SKM-1 (cell line): ENCODE results near the gene CRAMP1.

Experiments used
- DNase-seq: peaks from one replicate; lab custom pipeline; 2025; ENCODE audit not compliant: unreplicated experiment; lab: John Stamatoyannopoulos, UW

The CRAMP1 gene, protein sequence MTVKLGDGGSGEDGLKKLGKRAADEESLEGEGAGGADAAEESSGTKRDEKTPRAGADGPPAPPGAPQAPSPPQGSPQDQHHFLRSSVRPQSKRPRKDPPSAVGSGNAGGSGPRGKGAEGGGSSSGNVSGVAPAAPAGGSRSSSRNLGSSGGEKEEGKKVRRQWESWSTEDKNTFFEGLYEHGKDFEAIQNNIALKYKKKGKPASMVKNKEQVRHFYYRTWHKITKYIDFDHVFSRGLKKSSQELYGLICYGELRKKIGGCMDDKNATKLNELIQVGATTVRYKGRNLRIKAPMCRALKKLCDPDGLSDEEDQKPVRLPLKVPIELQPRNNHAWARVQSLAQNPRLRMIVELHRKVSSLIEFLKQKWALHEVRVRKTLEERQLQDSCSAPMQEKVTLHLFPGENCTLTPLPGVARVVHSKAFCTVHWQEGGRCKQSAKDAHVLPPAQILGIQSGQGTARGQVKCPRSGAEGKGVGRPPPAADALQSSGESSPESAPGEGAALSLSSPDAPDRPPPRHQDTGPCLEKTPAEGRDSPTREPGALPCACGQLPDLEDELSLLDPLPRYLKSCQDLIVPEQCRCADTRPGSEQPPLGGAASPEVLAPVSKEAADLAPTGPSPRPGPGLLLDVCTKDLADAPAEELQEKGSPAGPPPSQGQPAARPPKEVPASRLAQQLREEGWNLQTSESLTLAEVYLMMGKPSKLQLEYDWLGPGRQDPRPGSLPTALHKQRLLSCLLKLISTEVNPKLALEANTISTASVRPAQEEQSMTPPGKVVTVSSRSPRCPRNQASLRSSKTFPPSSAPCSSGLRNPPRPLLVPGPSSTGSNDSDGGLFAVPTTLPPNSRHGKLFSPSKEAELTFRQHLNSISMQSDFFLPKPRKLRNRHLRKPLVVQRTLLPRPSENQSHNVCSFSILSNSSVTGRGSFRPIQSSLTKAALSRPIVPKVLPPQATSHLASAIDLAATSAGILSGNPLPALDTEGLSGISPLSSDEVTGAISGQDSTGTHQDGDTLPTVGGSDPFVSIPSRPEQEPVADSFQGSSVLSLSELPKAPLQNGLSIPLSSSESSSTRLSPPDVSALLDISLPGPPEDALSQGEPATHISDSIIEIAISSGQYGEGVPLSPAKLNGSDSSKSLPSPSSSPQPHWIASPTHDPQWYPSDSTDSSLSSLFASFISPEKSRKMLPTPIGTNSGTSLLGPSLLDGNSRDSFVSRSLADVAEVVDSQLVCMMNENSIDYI (N-terminal part only)

DNA sequence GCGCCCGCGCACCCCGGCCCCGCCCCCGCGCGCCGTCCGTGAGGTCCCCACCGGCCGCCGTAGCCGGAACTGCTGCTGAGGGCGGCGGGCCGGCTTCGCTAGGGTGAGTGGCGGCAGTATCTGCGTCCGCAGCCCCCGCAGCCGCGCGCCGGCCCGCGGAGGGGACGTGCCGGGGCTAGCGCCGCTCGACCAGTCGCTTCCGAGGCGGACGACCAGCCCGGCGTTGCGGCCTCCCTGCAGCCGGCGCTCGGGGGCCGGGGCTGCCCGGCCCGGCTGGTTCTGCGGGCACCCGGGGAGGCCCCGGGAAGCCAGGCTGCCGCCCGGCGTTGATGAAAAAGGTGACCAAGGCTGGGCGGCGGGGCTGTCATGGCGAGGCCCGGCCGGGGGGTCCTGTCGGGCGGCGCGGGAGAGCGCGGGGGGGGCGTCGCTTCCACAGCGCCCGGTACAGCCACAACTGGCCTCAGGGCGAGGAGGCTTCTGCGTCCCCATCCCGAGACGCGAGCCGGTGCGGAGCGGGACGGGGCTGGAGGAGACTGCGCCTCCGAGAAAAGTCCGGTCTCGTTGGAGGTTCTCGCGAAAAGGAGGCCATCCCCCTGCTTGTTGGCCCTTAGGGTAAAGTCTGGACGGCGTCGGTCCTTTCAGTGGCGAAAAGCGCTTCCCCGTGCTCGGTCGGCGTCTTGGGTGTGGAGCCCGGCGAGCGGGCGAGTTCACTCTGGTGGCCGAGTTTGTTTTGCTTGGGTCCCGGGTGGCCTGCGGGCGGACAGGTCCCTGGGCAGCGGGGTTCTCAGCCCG lies at the start of gene CRAMP1:
Gene CRAMP1, plus strand, starts transcription at position 41 of the 792 bp plus-strand sequence. CDS start 2,280 bp downstream, outside the sequence.
- DNase-seq = no peak

DNA sequence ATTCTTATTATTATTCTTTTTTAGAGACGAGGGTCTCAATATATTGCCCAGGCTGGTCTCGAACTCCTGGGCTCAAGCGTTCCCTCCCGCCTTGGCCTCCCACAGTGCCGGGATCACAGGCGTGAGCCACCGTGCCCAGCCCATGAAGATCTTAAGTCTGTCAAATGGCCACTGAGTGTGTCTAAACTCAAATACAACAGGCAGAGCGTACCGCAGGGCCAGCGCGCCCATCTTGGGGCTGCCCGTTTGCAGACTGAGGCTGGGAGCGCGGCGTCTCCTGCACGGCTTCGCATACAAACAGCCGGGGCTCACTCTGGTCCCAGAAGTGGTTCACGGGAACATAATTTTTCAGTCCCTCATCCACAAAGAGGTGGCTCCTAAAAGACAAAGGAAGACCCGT lies 48.4 kb upstream of the CRAMP1 start:
- no peak for DNase-seq

DNA sequence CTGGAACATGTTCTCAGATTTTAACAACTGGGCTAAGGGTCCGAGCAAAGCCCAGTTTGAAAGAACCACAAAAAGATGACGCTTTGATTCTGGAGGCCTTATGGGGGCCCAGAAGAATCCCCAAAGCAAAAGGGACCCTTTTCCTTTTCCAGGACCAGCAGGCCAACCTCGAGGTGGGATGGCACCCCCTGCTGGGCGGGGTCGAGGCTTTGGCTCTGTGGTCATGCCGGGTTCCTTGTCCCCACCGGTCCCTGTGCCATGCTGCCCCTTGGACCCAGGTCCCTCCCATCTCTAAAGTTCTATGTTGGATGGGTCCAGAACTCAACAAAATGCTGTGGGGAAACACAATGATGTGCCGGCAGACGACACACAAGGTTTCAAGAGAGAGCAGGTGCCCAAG lies 47.8 kb upstream of the CRAMP1 start:
- no peak for DNase-seq

DNA sequence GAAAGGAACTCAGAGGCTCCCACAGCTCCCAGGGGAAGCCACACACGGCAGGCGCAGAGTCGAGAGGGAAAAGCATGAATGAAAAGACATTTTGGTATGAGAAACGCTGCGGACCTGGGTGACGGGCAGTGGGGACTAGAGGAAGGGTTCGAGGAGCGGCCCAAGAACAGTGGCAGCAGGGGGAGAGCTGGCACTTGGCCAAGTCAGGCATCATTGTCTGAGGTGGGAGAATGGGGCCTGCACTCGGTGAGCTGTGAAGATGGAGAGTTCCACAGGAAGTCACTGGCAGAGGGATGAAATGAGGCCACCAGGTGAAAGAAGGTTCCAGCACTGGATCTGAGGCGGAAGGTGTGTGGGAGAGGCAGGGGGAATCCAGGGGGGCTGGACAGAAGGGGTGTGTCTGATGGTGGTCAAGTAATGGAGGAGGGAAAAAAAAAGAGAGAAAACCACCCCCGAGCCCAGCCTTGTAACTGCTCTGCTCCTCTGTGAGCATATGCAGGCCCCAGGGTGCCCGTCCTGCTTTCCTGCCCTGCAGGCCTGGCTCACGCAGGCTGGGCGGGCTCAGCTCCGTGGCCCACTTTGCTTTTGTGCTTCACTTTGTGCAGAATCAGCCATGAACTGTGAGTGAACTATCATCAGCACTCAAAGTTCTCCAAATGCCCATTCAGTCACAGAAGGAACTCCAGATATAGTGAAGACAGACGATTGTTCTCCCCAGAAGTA lies 46.9 kb upstream of the CRAMP1 start:
- DNase-seq = no peak

DNA sequence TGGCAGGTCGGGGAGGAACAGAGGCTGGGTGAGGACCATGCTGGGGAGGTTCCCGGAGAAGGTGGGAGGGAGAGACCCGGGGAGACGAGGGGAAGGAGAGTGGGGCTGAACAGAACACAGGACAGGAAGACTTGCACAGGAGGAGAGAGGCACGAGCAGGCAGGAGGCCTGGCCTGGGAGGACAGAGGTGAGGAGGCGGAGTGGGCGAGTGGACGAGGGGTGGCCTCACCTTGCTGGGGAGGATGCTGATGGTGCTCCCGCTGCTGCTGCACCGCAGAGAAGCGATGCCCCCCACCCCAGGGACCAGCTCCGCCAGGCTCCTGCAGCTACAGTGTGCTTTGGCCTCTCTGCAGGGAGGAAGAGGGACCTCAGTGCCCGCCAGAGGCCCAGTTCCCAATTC lies 44.2 kb upstream of the CRAMP1 start:
- no peak for DNase-seq

DNA sequence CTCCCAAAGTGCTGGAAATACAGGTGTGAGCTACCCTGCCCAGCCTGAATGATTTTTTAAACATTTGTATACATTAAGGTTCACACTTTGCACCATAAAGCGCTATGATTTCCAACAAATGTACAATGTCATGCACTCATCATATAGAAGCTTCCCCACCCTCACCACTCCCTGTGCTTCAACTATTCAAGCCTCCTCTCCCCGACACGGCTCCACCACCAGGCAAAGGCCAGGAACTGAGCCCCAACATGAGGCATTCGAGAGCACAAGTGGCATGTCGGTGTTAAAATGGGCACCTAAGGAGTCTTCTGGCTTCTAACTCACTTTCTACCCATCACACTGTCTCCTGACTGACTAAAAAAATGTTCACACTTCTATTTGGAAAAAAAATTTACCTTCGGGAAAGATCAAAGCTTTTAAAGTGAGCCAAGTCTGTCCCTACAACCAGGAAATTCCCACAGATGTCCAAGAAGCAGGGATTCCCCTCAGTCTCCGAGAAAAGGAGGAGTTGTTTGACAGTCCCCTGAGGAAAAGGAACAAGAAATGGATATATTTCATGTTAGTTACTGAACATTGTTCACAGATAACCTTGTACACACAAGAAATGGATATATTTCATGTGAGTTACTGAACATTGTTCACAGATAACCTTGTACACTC lies 41.0 kb upstream of the CRAMP1 start:
- DNase-seq = no peak

DNA sequence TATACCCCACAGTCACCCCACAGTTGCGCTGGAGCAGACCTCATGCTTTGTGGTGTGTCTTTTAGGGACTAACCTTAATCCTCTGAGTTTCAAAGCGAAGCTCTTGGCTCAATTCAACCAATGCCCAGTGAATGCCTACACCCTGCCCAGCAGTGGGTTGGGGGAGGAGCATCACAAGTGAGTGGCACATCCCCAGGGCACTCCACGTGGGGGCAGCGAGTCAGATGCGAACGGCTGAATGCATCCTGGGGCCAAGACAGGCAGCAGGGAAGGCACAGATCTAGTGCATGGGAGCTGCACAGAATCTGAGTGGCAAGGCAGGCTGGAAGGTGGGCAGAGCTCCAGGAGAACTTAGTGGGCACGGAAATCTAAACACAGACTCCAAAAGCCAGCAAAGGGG lies 39.5 kb upstream of the CRAMP1 start:
- no peak for DNase-seq

DNA sequence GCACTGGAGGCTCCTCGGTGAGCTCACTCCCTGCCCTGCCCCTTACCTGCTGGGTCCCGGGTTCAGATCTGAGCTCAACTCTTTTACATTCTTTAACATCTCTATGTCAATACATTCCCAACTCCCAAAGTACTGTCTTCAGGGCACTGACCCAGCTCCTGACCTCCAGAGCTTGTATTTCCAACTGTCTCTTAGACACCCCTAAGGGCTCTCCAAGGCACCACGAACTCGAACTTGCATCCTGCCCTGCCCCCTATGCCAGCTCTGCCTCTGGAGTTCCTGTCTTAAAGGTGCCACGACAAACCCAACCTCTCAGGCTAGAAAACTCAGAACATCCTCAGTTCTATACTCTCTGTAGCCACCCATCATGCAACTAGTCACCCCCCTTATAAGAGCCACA lies 38.9 kb upstream of the CRAMP1 start:
- no peak for DNase-seq

DNA sequence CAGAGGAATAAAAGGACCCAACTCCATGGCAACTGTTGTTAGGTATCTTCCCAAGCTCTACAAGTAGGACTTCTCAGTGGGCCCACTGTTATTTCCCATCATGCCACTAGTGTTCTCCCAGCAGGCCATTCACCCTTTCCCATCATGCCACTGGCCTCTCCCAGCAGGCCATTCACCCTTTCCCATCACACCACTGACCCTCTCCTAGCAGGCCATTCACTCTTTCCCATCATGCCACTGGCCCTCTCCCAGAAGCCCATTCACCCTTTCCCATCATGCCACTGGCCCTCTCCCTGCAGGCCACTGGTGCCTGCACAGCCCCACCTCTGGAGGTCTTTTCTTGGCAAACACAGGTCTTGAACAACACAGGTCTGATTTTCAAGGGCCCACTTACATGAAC lies 36.6 kb upstream of the CRAMP1 start:
- DNase-seq = no peak

DNA sequence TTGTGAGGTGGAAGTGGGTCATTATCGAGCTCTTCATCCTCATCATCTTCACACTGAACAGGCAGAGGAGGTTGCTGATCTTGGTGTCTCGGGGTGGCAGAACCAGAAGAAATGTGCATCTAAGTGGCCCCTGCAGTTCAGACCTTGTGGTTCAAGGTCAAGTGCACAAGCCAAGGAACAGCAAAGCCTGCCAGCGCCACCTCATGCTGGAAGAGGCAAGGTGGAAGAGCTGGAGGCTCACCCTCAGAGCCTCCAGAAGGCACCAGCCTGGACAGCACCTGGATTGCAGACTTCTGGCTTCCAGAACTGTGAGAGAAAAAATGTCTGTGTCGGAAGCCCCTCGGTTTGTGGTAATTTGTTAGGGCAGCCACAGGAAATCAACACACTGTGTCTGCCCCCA lies 32.9 kb upstream of the CRAMP1 start:
- DNase-seq = no peak

DNA sequence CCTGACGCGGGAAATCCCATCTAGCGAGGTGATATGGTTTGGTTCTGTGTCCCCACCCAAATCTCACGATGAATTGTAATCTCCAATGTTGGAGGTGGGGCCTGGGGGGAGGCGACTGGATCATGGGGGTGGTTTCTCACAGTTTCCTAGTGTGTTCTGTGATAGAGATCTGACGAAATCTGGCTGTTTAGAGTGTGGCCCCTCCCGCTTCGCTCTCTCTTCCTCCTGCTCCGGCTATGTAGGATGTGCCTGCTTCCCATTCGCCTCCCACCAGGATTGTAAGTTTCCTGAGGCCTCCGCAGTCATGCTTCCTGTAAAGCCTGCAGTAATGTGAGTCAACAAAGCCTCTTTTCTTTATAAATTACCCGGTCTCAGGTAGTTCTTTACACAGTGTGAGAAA lies 31.9 kb upstream of the CRAMP1 start:
- DNase-seq = no peak

DNA sequence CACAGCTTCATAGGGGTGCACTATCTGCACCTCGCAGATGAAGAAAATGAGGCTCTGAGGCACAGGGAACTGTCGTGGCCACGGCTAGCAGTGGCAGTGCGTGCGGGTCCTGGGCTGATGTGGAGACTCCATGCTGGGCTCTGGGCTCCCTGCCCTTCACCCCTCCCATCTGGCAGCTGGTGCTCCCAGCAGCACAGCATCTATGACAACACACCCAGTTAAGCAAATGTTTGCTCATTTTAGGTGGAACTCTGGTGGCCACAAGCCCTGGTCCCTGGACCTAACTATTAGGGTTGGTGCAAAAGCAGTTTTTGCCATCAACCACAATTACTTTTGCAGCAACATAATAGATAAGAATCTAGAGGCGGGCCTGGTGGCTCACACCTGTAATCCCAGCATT lies 31.2 kb upstream of the CRAMP1 start:
- DNase-seq = no peak

DNA sequence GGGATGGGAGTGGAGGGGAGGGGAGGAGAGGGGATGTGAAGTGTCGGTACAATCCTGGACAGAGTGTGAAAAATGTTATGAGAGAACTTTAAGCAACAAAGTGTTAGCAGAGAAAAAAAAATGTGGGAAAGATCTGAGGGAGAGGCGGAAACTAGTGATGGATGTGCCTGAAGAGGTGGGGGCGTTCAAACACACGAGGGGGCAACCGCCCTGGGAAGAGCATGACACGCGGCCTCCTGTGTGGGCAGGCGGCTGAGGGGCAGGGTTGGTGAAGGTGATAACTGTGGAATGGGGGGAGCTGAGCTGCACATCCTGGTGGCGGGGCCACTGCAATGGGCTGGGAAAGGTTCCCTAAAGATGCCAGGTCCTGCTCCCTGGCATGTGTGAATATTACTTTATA lies 30.4 kb upstream of the CRAMP1 start:
- no peak for DNase-seq

DNA sequence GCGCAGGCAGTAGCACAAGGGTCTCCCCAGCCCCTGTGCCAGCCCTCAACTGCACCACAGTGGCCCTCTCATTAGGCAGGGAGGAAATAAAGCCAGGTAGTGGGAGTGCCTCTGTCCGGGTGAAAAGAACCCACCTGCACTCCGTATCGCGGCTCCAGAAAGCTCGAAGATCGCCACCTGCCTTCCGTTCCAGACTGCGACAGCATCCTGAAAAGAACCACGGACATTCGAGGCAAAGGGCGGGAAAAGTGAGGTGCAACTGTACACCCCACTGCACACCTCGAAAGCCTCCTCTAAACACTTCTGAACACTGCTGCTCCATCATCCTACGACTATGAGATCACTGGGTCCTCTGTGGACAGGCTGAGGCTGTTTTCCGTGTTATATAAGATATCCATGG lies 29.0 kb upstream of the CRAMP1 start:
- DNase-seq = no peak

DNA sequence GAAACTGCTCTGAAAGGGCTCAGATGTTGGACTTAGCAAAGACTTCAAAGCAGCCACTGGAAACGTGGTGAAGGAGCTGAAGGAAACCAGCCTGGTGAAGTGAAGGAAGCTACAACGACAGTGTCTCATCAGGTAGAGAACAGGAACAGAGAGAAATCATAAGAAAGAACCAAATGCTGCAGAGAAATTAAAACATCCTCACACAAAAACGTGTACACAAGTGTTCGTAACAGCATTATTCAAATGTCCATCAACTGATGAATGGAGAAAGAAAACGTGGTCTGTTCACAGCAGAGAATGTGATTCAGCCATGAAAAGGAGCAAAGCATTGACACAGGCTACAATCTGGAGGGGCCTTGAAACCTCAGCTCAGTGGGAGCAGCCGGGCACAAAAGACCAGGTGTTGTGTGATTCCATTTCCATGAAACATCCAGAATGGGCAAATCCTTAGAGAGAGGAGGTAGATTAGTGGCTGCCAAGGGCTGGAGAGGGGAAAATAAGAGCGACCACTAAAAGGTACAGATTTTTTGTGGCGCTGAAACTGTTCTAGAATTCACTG lies 27.2 kb upstream of the CRAMP1 start:
- no peak for DNase-seq

DNA sequence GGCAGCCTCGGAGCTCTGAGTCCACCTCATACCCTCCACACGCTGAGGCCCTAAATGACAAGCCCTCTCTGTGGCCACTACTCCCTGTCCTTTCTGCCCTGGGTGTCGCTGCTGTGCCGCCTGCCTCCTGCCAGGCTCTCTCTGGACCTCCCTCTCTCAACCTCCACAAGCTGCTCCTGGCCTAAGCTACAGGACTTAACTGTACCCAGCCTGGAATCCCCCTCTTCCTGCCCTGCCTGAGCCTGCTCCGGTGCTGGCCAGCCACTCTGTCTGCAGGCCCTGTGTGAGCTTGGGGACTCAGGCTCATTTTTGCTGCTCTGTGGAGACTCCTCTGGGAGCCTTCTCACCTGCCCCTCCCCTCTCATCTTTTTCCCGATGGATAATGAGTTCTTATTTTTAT lies 21.8 kb upstream of the CRAMP1 start:
- DNase-seq = no peak

DNA sequence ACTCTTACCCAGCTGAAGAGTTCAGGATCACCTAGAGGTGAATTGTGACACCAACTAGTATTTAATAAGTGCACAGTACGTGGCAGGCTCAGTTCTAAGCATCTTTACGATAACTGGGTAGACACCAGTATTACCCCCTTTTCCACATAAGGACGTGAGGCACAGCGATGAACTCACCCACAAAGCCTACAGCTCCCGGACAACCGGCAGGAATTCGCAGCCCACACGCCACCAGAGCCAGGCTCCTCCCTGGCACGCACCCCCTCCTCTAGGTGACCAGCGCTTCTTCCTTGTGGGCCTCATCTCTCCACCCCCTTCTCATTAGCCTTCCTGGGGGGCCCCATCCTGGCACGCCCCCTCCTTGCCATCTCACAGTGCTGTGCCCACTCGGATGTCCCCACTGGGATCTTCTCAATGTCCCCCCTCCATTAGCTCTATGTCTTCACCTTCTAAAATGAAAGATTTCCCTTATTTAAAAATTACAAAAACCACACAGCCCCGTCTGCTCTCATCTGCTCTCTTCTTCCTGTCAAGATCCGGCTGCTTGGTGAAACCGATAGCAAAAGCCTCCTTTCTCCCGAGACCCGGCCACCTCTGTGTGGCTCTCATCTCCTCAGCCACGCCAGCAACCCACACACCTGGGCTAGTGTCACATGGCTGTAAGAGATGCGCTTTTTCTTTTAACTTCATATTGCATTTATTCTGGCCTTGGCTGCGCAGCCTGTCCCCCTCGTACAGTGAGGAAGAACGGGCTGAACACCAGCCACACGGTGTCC lies 21.0 kb upstream of the CRAMP1 start:
- DNase-seq = no peak

DNA sequence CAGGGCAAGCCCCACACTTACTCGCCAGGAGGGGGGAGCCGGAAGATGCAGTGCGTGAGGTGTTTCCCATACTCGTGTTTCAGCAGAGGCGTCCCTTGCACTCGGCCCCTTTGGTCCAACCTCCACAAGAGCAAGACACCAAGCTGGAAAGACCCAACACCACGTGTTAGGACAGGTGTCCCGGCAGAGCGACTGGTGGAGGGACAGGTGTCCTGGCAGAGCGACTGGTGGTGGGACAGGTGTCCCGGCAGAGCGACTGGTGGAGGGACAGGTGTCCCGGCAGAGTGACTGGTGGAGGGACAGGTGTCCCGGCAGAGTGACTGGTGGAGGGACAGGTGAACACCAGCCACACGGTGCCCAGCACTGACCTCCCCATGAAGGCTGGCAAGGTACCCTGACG lies 19.7 kb upstream of the CRAMP1 start:
- DNase-seq = no peak
